Measurements from ENCODE around the gene RNF144A.

DNA sequence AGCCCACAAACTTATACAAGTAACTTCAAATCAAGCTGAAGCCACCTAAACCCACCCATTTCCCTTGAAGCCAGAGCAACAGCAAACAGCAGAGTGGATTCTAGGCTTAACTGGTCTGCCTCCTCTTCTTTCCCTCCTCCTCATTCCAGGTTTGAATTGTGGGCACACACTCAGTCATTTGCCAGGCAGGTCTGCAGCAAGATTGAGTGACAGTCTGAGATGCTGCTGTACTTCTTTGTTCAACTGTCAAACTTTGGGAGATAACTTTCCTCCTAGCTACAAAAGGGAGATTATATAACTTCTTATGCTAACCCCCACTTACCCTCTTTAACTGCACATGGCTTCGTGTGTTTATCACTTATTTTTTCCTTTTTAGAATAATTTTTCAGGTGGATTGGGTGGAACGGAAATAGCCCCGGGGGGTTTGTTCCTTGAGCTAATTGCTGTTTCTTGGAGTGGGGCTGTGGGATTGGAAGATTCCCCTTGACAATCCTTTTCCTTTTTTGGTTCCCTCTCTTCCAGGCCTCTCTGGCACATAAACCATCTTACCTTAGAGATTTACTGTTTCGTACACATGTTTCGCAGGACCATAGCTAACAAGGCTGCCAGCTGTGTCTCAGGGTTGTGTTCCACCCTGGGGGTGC lies 55.0 kb downstream of the RNF144A start:
- TF ChIP-seq, protein P1, sequence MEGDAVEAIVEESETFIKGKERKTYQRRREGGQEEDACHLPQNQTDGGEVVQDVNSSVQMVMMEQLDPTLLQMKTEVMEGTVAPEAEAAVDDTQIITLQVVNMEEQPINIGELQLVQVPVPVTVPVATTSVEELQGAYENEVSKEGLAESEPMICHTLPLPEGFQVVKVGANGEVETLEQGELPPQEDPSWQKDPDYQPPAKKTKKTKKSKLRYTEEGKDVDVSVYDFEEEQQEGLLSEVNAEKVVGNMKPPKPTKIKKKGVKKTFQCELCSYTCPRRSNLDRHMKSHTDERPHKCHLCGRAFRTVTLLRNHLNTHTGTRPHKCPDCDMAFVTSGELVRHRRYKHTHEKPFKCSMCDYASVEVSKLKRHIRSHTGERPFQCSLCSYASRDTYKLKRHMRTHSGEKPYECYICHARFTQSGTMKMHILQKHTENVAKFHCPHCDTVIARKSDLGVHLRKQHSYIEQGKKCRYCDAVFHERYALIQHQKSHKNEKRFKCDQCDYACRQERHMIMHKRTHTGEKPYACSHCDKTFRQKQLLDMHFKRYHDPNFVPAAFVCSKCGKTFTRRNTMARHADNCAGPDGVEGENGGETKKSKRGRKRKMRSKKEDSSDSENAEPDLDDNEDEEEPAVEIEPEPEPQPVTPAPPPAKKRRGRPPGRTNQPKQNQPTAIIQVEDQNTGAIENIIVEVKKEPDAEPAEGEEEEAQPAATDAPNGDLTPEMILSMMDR (IDR thresholded peaks at IDR 0.05) = no peak
- TF ChIP-seq, protein P2, sequence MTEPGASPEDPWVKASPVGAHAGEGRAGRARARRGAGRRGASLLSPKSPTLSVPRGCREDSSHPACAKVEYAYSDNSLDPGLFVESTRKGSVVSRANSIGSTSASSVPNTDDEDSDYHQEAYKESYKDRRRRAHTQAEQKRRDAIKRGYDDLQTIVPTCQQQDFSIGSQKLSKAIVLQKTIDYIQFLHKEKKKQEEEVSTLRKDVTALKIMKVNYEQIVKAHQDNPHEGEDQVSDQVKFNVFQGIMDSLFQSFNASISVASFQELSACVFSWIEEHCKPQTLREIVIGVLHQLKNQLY (CRISPR knock-in tag; IDR thresholded peaks at IDR 0.05) = no peak
- TF ChIP-seq, protein P3, sequence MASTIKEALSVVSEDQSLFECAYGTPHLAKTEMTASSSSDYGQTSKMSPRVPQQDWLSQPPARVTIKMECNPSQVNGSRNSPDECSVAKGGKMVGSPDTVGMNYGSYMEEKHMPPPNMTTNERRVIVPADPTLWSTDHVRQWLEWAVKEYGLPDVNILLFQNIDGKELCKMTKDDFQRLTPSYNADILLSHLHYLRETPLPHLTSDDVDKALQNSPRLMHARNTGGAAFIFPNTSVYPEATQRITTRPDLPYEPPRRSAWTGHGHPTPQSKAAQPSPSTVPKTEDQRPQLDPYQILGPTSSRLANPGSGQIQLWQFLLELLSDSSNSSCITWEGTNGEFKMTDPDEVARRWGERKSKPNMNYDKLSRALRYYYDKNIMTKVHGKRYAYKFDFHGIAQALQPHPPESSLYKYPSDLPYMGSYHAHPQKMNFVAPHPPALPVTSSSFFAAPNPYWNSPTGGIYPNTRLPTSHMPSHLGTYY (CRISPR knock-in tag; IDR thresholded peaks at IDR 0.05) = no peak
- TF ChIP-seq, protein P4, sequence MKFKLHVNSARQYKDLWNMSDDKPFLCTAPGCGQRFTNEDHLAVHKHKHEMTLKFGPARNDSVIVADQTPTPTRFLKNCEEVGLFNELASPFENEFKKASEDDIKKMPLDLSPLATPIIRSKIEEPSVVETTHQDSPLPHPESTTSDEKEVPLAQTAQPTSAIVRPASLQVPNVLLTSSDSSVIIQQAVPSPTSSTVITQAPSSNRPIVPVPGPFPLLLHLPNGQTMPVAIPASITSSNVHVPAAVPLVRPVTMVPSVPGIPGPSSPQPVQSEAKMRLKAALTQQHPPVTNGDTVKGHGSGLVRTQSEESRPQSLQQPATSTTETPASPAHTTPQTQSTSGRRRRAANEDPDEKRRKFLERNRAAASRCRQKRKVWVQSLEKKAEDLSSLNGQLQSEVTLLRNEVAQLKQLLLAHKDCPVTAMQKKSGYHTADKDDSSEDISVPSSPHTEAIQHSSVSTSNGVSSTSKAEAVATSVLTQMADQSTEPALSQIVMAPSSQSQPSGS (CRISPR knock-in tag; IDR thresholded peaks at IDR 0.05; ENCODE audit: borderline replicate concordance, low read depth) = no peak
- TF ChIP-seq, protein P5, sequence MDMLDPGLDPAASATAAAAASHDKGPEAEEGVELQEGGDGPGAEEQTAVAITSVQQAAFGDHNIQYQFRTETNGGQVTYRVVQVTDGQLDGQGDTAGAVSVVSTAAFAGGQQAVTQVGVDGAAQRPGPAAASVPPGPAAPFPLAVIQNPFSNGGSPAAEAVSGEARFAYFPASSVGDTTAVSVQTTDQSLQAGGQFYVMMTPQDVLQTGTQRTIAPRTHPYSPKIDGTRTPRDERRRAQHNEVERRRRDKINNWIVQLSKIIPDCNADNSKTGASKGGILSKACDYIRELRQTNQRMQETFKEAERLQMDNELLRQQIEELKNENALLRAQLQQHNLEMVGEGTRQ (CRISPR knock-in tag; IDR thresholded peaks at IDR 0.05) = no peak
- TF ChIP-seq FOXJ3 (CRISPR knock-in tag; IDR thresholded peaks at IDR 0.05; ENCODE audit: borderline replicate concordance) = no peak
- TF ChIP-seq JUN (CRISPR knock-in tag; IDR thresholded peaks at IDR 0.05) = no peak
- no peak for TF ChIP-seq TP53 (CRISPR knock-in tag; IDR thresholded peaks at IDR 0.05)
- no peak for TF ChIP-seq FOXP1 (CRISPR knock-in tag; IDR thresholded peaks at IDR 0.05; ENCODE audit: borderline replicate concordance)
- no peak for TF ChIP-seq NFYB (CRISPR knock-in tag; conservative IDR thresholded peaks at IDR 0.05; ENCODE audit: low read depth)
- TF ChIP-seq ZNF232 (CRISPR knock-in tag; IDR thresholded peaks at IDR 0.05) = no peak
- no peak for TF ChIP-seq ETV6 (CRISPR knock-in tag; IDR thresholded peaks at IDR 0.05)
